GM18505 (cell line): Measurements from ENCODE around the gene TMEM242.

Experiments used
- ATAC-seq: cut with Tn5 transposase; IDR thresholded peaks from one replicate; pipeline ENCODE4 v1.9.1; 2021; ENCODE audit not compliant: unreplicated experiment
- POLR2A ChIP-seq: IDR thresholded peaks from 4 replicates; pipeline ENCODE4 v1.6.1; 2011; ENCODE audit warnings: borderline replicate concordance; ENCODE audit not compliant: insufficient read depth, insufficient read length; ENCODE audit errors: extremely low read depth

The TMEM242 gene

DNA sequence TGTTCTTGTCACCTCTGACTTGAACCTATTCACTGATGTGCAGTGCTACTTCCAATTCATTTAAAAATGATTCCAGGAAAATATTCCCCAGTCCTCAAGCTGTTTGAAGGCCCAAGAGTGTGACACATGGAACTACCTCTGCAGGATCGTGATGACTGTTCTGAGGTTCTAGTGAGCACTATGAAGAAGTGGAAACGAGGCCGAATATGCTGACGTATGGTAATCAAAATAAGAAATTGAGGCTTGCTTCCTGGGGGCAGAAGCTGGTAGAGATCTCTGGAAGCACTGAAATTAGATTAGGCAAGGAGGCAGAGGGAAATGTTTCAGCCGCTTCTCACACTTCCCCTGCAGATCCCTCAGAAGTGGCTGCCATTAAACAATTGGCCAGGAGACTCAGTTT lies 15.7 kb downstream of the TMEM242 start:
- no peak for TF ChIP-seq POLR2A
- ATAC-seq: no peak

DNA sequence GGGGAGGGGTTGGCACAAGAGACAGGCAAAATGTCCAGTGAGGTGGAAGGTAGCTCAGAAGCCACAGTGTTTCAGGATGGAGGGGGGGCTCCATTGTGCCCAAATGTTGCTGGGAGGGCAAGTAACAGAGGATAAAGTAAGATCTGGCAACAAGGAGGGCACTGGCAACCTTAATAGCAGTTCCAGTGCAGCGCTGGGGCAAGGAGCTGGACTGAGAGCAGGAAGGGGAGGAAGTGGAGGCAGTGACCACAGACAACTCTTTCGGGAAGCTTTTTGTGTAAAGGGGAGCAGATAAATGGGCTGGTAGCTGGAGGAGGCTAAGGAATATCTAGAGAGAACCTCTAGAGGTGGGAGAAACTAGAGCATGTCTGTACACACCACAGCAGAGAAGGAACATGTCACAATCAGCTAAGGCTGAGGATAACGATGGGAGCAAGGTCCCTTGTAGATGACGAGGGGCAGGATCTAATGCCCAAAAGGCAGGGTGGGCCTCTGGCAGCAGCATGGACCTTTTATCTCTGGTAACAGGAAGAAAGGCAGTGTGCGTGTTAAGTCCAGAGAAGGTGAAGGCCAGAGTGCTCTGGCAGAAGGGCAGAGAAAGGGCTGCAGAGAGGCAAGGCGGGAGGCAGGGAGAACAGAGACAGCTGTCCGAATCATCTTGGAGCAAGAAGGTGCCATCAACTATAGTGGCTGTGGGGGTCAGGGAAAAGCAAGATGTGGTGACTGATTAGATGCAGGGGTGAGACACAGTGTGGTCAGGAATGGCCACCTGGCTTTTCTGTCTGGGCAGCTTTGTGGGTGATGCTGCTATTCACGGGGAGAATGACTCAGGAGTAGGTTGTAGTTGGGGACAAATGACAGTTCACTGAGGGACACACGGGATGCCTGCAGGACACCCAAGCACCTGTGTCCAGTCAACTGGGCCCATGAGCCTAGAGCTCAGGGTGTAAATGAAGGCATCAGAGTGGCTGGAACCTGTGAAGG lies 17.4 kb downstream of the TMEM242 start:
- no peak for ATAC-seq

DNA sequence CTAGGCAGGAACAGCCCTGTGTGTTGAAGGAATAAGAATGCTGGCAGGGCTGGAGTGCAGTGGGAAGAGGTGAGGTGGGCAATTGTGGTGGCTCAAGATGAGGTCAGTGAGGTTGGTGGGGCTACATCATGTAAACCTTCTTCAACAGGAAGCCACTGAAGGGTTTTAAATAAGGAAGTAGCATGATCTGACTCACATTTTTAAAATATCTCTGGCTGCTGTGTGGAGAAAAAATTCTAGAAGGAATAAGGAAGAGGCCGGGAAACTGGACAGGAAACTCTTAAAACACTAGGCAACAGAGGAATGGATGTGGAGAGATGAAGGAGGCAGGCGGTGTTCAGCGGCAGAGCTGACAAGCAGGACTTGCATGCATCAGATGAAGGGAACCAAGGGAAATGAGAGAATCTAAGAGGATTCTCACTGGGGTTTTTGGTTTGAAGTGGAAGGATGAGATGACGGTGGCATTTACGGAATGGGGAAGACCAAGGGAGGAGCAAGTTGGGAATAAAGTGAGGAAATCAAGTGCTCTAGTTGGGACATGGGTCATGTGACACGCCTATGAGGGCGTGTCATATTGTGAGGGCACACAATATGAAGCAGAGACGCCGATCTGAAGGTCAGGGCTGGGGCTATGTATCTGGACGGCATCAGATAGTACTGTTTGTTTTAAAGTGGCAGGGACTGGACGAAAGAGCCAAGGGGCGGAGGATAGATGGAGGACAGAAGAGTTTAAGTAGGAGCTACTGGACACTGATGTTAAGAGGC lies 18.2 kb downstream of the TMEM242 start:
- TF ChIP-seq POLR2A: no peak
- ATAC-seq: no peak

More for the DNA sequence above, 17.4 kb downstream of the TMEM242 start:
- TF ChIP-seq POLR2A: no peak

DNA sequence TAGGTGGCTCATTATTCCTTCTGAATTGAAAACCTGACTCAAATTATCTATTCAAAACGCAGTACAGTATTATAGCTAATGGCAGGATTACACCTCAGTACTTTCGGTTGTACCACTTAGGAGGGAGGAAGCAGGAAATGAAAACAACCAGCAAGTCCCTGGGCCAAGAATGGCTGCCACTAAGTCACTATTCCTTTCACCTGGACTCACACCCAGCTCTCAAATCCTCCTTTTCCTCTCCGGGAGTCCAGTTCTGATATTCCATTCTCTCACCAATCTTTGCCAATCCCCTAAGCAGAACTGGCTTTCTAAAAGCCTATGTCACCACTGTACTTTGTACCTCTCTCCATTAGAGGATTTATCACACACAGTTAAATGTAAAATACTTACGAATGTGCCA lies 20.6 kb downstream of the TMEM242 start:
- TF ChIP-seq POLR2A: no peak
- ATAC-seq: no peak

DNA sequence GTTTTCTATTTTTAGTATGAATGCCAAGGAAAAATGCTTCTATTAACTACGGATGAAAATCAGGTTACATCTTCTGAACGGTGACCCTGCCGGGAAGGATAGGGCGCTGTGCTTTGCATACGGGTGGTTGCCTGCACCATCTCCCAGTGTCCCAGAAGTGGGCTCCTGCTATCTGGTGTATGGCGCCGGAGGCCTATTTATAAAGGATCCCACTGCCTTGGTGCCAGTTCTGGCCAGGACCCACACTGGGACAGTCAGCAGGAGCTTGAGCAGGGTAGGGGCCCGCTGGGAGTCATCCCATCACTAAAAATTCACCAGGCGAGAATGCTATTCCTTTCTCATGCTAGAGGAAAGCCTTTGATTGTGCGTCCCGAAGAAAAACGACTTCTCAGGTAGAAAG lies 22.9 kb downstream of the TMEM242 start:
- no peak for ATAC-seq
- no peak for TF ChIP-seq POLR2A

DNA sequence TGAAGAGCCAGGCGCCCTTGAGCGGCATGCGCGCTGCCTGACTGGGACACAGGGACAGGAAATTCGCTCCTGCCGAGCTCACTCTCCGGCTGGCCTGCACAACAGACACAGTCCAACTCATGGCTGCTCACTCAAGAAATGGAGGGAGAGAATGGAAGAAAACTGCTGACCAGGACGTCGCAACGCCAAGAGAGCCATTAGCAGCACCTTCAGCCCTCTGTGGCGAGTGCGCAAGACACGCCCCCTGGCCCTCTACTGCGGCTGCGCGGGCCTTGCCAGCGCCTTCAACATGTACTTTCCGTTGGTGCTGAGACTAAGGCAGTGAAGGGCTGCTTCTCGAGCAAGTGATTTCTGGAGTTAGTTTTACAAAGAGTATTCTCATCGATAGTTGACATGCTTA lies 23.3 kb downstream of the TMEM242 start:
- no peak for TF ChIP-seq POLR2A
- no peak for ATAC-seq

DNA sequence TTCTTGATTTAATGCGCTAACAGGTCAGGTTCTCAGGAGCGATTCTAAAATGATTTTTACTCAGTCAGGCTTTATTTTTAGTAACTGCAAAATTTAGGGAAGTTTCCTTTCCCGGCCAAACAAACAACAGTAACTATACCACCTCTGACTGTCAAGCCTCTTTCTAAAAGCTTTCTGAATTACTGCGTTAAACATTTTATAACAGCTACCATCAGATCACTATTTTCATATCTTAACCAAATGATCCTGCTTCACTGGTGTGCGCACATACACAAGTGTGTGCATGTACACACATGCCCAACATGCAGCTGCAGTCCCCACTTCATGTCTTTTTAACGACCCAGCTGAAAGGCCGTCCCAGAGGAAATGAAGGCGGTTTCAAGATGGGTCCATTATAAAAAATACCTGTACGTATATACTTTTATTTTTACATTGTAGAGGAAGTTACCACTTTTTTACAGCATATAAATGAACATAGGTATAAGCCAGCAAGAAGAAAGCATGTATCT lies 25.0 kb downstream of the TMEM242 start:
- TF ChIP-seq POLR2A: no peak
- no peak for ATAC-seq

DNA sequence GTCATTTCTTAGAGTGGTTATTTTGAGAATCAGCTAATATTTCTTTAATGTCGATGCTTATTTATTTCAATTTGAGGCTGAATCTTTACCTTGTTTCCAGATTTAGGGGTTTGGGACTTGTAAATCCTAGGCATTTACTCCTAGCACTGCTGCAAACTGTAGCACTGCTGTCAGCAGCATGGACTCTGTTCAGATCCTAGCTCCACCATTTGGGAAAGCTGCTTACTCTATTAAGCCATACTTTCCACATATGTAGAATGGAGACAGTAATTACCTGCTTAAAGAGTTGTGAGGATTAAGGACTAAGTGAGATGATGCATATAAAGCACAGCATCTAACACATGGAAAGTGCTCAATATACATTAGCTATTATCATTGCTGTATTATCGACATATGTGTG lies 28.7 kb downstream of the TMEM242 start:
- TF ChIP-seq POLR2A: no peak
- no peak for ATAC-seq

DNA sequence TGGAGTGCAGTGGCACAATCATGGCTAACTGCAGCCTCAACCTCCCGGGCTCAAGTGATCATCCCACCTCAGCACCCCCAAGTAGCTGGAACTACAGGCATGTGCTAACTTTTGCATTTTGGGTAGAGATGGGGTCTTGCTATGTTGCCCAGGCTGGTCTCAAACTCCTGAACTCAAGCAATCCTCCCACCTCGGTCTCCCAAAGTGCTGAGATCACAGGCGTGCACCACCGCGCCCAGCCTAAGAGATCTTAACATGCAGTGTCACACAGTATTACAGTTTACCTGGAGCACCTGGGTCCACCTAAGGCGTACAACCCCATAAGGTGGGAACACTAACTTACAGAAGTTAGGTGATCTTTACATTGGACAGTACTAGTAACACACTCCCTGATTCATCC lies 29.5 kb downstream of the TMEM242 start:
- no peak for TF ChIP-seq POLR2A
- no peak for ATAC-seq

DNA sequence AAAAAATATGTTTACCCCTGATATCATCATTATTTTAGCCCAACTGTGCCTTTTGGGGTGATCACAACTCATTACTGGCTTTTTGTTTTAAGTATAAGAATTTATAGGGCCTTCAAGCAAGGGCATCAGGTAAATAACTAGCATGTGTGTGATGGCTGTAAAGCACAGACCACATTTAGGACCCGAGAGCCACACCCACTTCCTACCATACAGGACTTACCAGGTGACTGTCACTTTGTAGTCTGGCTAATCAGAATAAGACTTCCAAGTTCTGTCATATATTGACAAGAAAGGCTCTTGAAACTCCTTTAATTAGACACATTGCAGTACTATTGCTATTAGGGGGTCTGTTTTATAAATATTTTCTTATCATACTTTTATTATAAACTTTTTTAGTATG lies 31.1 kb downstream of the TMEM242 start:
- no peak for TF ChIP-seq POLR2A
- ATAC-seq: no peak

DNA sequence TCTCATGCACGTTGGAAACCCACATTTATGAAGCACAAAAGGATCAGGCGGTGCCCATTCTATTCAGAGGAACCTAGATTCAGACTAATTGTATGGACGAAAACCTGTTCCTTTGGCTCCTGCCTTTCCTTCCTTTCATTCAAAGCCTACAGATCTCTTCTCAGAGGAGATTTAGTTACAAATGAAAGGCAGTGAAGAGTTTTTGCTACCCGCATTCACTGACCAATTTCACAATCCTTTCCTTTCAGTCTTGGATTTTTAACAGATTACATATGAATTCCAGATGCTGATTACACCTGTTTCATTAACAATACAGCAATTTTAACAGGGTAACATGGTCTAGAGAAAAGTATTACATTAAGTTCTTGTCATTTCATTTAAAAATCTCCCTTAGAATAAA lies 32.0 kb downstream of the TMEM242 start:
- ATAC-seq: no peak
- TF ChIP-seq POLR2A: no peak

DNA sequence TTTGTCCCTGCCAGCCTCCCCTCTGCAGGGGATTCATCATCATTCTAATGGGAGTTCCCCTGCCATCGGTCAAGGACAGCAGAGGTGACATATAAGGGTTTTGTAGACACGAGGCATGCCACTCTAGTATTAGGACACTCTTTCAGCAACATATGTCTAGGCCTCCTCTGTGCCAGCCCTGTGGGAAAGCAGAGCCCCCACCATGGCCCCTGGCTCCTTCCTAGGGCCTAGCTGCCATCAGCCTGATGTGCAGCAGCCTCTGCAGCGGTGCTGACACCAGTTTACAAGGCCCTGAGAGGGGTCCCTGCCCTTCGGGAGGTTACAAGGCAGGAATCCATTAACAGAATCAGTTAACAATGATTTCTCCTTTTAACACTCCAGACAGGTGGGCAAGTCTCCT lies 32.5 kb downstream of the TMEM242 start:
- ATAC-seq: no peak
- no peak for TF ChIP-seq POLR2A

DNA sequence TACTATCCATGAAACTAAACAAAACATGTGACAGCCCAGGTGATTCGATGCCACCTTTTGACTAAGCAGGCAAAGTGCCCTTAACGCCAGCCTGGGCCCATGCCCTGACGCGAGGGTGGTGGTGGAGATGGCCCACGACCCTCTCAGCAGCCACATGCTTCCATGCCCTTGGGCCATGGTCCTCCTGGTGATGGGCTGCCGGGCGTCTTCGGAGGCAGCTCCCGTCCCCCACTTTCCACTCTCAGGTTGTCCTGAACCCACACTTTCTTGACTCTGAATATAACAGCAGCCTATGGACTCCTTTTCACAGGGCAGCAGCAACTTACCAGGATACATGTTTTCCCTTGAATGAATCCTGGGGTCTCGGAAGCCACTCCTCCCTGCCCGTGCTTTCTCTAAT lies 33.6 kb downstream of the TMEM242 start:
- no peak for ATAC-seq
- no peak for TF ChIP-seq POLR2A

DNA sequence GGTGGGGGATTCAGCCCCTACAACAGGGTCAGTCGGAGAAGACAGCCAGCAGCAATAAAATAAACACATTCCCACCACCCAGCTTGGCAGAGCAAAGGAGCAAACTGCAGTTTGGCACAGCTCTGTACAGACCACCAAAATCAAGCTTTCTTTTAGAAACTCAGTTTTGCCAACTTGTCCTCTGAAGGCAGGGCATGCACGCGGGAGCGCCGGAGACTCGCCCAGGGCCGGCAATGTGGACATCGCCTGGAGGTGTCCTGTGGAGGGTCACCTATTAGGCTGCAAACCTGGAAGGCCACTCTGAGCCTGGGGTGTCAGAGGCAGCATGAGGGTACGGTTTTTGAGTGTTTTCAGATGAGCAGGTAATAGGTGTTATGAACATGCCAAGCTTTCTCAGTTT lies 34.7 kb downstream of the TMEM242 start:
- no peak for ATAC-seq
- TF ChIP-seq POLR2A: no peak

DNA sequence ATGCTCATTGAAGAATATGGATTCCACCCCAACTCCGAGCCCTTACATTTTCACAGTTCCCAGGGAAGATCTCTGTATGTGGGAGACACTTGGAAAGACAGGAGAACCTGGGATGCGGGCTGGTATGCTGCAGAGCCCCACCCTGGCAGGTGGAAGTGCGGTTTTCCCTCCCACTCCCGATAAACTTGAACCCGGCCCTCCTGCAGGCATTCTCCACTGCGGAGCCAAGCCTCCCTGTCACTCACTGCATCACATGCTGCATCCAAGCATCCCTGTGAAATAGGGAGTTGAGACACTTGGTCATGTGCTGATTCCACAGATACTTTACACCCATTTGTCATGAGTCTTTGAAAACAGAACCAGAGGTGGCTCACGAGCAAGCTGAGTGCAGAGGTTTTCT lies 35.4 kb downstream of the TMEM242 start:
- ATAC-seq: no peak

More for the DNA sequence above, 35.4 kb downstream of the TMEM242 start:
- no peak for TF ChIP-seq POLR2A
